Measurements from ENCODE around the gene SRD5A1.

SRD5A1 gene

GRCh38 chr5:6632888-6633468 is at the start of gene SRD5A1, which contains the start of gene NSUN2:
Gene SRD5A1 (plus strand): TSS chr5:6633440. CDS start chr5:6633577, 137 bp downstream.
Gene NSUN2 (minus strand): TSS chr5:6633044. CDS start chr5:6632979, 65 bp downstream.
- Histone ChIP-seq H3K36me3 (ENCODE audit: control insufficient read depth, insufficient read depth, low read length) (peaks cover 36% of the 10 kb centered on the region), H3K4me1 (ENCODE audit: control insufficient read depth, insufficient read depth, low read length) (peaks cover 15% of the 10 kb centered on the region; the same call in 1 of the 2 replicates), H3K9ac (ENCODE audit: low read depth, low read length) (peak within 1 kb of the TSS; percentile 95), H3K27me3 (ENCODE audit: control insufficient read depth, insufficient read depth, low read length) (no peaks in the 10 kb centered on the region), H3K9me3 (ENCODE audit: control insufficient read depth, insufficient read depth, low read length) (no peaks in the 10 kb centered on the region), H3K4me3 (ENCODE audit: low read depth, low read length) (peak within 1 kb of the TSS; percentile 89), H3K27ac (ENCODE audit: low read depth, low read length) (peak within 1 kb of the TSS; percentile 69)

GRCh38 chr5:6584101-6584645 is 49.1 kb upstream of the SRD5A1 start:
- Histone ChIP-seq H3K36me3 (ENCODE audit: control insufficient read depth, insufficient read depth, low read length) (no peaks in the 10 kb centered on the region), H3K4me3 (ENCODE audit: low read depth, low read length) (no peak overlapping the region), H3K27ac (ENCODE audit: low read depth, low read length) (no peak overlapping the region), H3K27me3 (ENCODE audit: control insufficient read depth, insufficient read depth, low read length) (peaks cover 37% of the 10 kb centered on the region), H3K9me3 (ENCODE audit: control insufficient read depth, insufficient read depth, low read length) (no peaks in the 10 kb centered on the region), H3K4me1 (ENCODE audit: control insufficient read depth, insufficient read depth, low read length) (peaks cover 11% of the 10 kb centered on the region), H3K9ac (ENCODE audit: low read depth, low read length) (no peak overlapping the region)

- H3K9me3 ChIP-seq (ENCODE audit: control insufficient read depth, insufficient read depth, low read length): no peaks in the 10 kb centered on the region
- H3K4me1 ChIP-seq (ENCODE audit: control insufficient read depth, insufficient read depth, low read length): peaks cover 11% of the 10 kb centered on the region
- no peak overlapping the region for H3K4me3 ChIP-seq (ENCODE audit: low read depth, low read length)
- no peak overlapping the region for H3K9ac ChIP-seq (ENCODE audit: low read depth, low read length)
- no peaks in the 10 kb centered on the region for H3K36me3 ChIP-seq (ENCODE audit: control insufficient read depth, insufficient read depth, low read length)
- no peak overlapping the region for H3K27ac ChIP-seq (ENCODE audit: low read depth, low read length)
- H3K27me3 ChIP-seq (ENCODE audit: control insufficient read depth, insufficient read depth, low read length): peaks cover 37% of the 10 kb centered on the region
Measured at GRCh38 chr5:6584727-6585126, 48.5 kb upstream of the SRD5A1 start.

- no peak overlapping the region for H3K4me3 ChIP-seq (ENCODE audit: low read depth, low read length)
- H3K4me1 ChIP-seq (ENCODE audit: control insufficient read depth, insufficient read depth, low read length): peaks cover 11% of the 10 kb centered on the region
- H3K9ac ChIP-seq (ENCODE audit: low read depth, low read length): no peak overlapping the region
- peaks cover 37% of the 10 kb centered on the region for H3K27me3 ChIP-seq (ENCODE audit: control insufficient read depth, insufficient read depth, low read length)
- H3K27ac ChIP-seq (ENCODE audit: low read depth, low read length): no peak overlapping the region
- no peaks in the 10 kb centered on the region for H3K9me3 ChIP-seq (ENCODE audit: control insufficient read depth, insufficient read depth, low read length)
- H3K36me3 ChIP-seq (ENCODE audit: control insufficient read depth, insufficient read depth, low read length): no peaks in the 10 kb centered on the region
Measured at GRCh38 chr5:6585168-6585567, 48.1 kb upstream of the SRD5A1 start.

- Histone ChIP-seq H3K4me3 (ENCODE audit: low read depth, low read length) (no peak overlapping the region), H3K4me1 (ENCODE audit: control insufficient read depth, insufficient read depth, low read length) (peaks cover 8% of the 10 kb centered on the region), H3K27ac (ENCODE audit: low read depth, low read length) (no peak overlapping the region), H3K36me3 (ENCODE audit: control insufficient read depth, insufficient read depth, low read length) (no peaks in the 10 kb centered on the region), H3K27me3 (ENCODE audit: control insufficient read depth, insufficient read depth, low read length) (peaks cover 35% of the 10 kb centered on the region), H3K9ac (ENCODE audit: low read depth, low read length) (no peak overlapping the region), H3K9me3 (ENCODE audit: control insufficient read depth, insufficient read depth, low read length) (no peaks in the 10 kb centered on the region)
Measured at GRCh38 chr5:6585939-6586646, 47.1 kb upstream of the SRD5A1 start.

- no peaks in the 10 kb centered on the region for H3K36me3 ChIP-seq (ENCODE audit: control insufficient read depth, insufficient read depth, low read length)
- H3K4me1 ChIP-seq (ENCODE audit: control insufficient read depth, insufficient read depth, low read length): peaks cover 3% of the 10 kb centered on the region; the same call in 1 of the 2 replicates
- no peak overlapping the region for H3K4me3 ChIP-seq (ENCODE audit: low read depth, low read length)
- peaks cover 30% of the 10 kb centered on the region for H3K27me3 ChIP-seq (ENCODE audit: control insufficient read depth, insufficient read depth, low read length)
- H3K9ac ChIP-seq (ENCODE audit: low read depth, low read length): no peak overlapping the region
- no peaks in the 10 kb centered on the region for H3K9me3 ChIP-seq (ENCODE audit: control insufficient read depth, insufficient read depth, low read length)
- no peak overlapping the region for H3K27ac ChIP-seq (ENCODE audit: low read depth, low read length)
Measured at GRCh38 chr5:6586647-6587042, 46.6 kb upstream of the SRD5A1 start.

- H3K27ac ChIP-seq (ENCODE audit: low read depth, low read length): no peak overlapping the region
- peaks cover 25% of the 10 kb centered on the region for H3K27me3 ChIP-seq (ENCODE audit: control insufficient read depth, insufficient read depth, low read length)
- no peak overlapping the region for H3K9ac ChIP-seq (ENCODE audit: low read depth, low read length)
- H3K4me3 ChIP-seq (ENCODE audit: low read depth, low read length): no peak overlapping the region
- no peaks in the 10 kb centered on the region for H3K9me3 ChIP-seq (ENCODE audit: control insufficient read depth, insufficient read depth, low read length)
- peaks cover 3% of the 10 kb centered on the region; the same call in 1 of the 2 replicates for H3K4me1 ChIP-seq (ENCODE audit: control insufficient read depth, insufficient read depth, low read length)
- H3K36me3 ChIP-seq (ENCODE audit: control insufficient read depth, insufficient read depth, low read length): no peaks in the 10 kb centered on the region
Measured at GRCh38 chr5:6587171-6587570, 46.1 kb upstream of the SRD5A1 start.

- no peak overlapping the region for H3K4me3 ChIP-seq (ENCODE audit: low read depth, low read length)
Measured at GRCh38 chr5:6590581-6590980, 42.7 kb upstream of the SRD5A1 start.

GRCh38 chr5:6591671-6592288 is 41.5 kb upstream of the SRD5A1 start:
- Histone ChIP-seq H3K4me3 (ENCODE audit: low read depth, low read length) (no peak overlapping the region), H3K9me3 (ENCODE audit: control insufficient read depth, insufficient read depth, low read length) (no peaks in the 10 kb centered on the region), H3K36me3 (ENCODE audit: control insufficient read depth, insufficient read depth, low read length) (peaks cover 9% of the 10 kb centered on the region), H3K4me1 (ENCODE audit: control insufficient read depth, insufficient read depth, low read length) (no peaks in the 10 kb centered on the region), H3K9ac (ENCODE audit: low read depth, low read length) (no peak overlapping the region), H3K27me3 (ENCODE audit: control insufficient read depth, insufficient read depth, low read length) (no peaks in the 10 kb centered on the region), H3K27ac (ENCODE audit: low read depth, low read length) (no peak overlapping the region)

More at GRCh38 chr5:6590581-6590980, 42.7 kb upstream of the SRD5A1 start:
- H3K4me1 ChIP-seq (ENCODE audit: control insufficient read depth, insufficient read depth, low read length): no peaks in the 10 kb centered on the region
- no peaks in the 10 kb centered on the region for H3K9me3 ChIP-seq (ENCODE audit: control insufficient read depth, insufficient read depth, low read length)
- no peak overlapping the region for H3K9ac ChIP-seq (ENCODE audit: low read depth, low read length)
- H3K27ac ChIP-seq (ENCODE audit: low read depth, low read length): no peak overlapping the region
- no peaks in the 10 kb centered on the region for H3K36me3 ChIP-seq (ENCODE audit: control insufficient read depth, insufficient read depth, low read length)
- no peaks in the 10 kb centered on the region for H3K27me3 ChIP-seq (ENCODE audit: control insufficient read depth, insufficient read depth, low read length)

GRCh38 chr5:6592601-6593000 is 40.6 kb upstream of the SRD5A1 start:
- Histone ChIP-seq H3K4me1 (ENCODE audit: control insufficient read depth, insufficient read depth, low read length) (no peaks in the 10 kb centered on the region), H3K4me3 (ENCODE audit: low read depth, low read length) (no peak overlapping the region), H3K27me3 (ENCODE audit: control insufficient read depth, insufficient read depth, low read length) (no peaks in the 10 kb centered on the region), H3K27ac (ENCODE audit: low read depth, low read length) (no peak overlapping the region), H3K9me3 (ENCODE audit: control insufficient read depth, insufficient read depth, low read length) (no peaks in the 10 kb centered on the region), H3K36me3 (ENCODE audit: control insufficient read depth, insufficient read depth, low read length) (peaks cover 17% of the 10 kb centered on the region), H3K9ac (ENCODE audit: low read depth, low read length) (no peak overlapping the region)
